IPS DF 4.7 (cell line): ENCODE data around the gene TBCK.

Experiments
- DNase-seq: peaks from one replicate; pipeline ENCODE4 v3.0.0-alpha.2; 2013; ENCODE audit warnings: low spot score; ENCODE audit errors: extremely low read depth

The TBCK gene

DNA sequence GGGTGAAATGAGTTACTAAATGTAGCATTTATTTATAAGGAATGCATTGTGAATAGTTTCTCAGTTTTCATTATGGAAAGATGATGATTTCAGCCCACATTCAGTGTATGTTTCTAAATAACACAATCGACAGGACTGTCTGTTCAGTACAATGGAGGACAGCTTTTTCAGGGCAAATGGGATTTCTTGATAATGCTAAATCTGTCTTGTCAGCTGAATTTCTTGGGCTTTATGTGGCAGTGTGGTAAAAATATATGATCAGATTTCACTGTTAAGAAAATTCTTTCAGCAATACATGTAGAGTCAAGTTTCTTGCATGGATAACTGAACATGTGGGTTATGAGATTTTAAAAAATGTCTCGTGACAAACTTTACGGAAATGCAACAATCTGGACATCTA lies 269.9 kb downstream of the TBCK start:
- no peak for DNase-seq

DNA sequence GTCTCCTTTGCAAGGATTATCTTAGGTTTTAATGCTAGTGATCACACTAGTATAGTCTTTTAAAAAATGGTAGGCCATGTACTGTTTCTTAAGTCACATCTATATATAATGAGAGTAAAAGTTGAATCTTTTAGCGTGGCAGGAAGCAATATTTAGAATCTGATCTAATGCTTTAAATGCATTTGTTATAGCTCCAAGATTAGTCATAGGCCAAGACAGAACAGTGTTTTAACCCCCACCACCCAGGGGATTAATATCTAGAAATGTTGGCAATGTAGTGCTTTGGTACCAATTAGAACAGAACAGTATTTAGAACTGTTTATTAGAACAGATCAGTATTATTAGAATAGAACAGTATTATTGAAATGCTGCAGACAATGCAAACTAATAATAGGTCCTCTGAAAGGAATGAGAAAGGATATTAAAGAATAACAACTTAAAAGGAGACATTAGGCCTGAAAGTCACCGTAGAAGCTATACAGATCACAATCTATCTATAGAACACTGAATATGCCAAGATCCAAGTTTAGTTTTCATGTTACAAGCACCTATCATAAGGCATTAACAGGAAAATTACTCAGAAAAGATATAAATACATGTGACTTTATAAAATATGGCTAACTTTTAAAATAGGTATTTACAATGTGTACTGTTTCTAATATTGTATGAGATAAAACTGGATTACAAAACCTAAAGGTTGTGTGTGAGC lies 274.6 kb downstream of the TBCK start:
- DNase-seq: no peak

DNA sequence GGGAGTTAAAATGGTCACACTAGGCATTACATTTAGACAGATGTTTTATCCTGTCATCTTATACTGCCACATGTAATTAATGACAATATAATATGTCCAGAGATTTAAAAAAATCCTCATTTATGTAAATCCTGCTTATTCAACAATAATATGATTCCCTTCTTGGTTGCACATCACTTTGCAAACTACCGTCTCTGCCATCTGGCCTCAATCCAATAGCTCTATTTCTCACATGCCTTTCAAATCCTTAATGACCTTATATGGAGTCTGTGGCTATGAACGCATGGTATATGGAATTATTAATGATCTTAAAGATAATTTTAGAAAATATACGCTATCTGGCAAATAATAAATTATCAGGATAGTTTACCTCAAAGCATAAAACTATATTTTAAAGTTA lies 276.2 kb downstream of the TBCK start:
- no peak for DNase-seq

DNA sequence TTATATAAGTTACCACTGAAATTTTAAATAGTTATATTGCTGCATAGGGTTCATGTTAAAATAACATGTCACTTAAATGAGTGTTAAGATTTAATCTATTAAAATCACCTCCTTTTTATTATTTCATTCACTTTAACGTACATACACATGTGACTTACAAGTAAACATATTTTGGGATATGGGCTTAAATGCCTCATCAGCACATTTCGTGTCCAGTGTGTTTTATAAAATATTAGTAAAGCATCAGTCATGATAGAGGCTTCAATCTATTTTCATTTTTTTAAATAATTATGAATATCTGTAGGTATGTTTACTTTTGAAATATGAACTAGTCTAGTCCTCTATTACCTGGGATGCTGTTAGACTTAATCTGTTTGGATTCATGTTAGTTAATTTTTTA lies 277.1 kb downstream of the TBCK start:
- no peak for DNase-seq

DNA sequence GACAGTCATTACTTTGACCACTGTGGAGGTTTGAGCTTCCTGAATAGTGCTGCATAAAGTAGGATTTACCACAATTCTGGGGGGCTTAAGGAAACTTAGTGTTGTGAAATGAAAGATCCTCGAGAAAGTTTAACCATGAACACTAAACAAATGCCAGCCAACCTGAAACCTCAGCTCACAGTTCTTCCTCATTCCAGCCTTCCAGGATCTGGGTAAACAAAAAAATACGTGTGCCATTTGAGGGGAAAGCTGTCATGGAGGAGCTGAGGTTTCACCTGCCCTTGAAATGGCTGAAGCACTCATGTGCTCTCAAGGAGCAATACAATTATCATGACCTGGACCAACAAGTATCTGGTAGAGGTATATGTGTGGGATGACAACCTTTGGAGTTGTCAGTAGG lies 278.0 kb downstream of the TBCK start:
- DNase-seq: no peak

DNA sequence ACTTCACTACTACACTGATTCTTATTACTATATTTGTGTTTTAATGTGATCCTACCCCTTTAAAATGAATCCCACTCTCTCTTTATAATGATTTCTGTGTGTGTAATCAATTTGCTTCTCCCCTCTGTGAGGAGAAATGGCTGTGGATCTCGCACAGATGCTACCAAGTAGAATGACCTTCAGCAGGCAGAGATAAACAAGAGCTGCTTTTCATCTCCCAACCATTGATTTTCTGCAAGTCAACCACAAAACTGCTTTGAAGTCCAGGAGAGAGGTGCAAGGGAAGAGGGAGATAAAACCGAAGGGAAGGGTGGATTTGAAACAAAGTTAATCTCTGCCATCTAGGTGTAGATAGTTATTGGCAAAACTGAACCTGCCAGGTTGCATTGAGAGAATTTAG lies 279.2 kb downstream of the TBCK start:
- no peak for DNase-seq

DNA sequence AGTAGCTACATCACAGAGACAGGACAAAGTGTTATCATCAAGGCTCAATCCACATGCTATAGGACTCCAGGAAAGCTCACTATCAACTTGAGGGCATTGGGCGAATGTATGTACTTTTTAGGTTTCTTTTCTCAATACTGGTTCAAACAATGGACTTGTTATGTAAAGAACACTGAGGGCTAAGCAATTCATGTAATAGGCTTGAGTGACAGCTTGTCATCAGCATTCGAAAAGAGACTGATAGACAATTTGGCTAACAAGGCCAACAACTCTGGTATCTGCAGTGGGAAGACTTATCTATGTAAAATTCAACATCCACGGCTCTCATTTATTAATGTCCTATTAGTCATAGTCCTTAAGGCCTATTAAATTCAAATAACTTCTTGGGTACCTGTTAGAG lies 279.7 kb downstream of the TBCK start:
- DNase-seq: no peak

DNA sequence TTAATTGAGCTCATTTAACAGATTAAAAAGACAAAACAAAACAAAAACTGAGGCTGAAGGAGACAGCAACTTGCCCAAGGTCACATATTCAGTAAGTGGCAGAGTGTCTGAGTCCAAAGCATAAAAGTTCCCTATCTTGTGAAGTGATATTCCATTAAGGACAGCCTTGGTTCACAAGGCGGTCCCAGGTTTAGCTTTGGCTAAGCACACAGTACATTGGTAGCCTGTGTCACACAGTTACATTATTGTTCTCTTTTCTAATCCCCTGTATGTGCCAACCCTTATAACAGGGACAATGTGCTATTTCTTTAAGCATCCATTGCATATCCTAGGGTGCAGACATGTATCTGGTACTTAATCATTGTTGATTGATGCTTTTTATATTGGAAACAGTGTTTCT lies 280.8 kb downstream of the TBCK start:
- no peak for DNase-seq

DNA sequence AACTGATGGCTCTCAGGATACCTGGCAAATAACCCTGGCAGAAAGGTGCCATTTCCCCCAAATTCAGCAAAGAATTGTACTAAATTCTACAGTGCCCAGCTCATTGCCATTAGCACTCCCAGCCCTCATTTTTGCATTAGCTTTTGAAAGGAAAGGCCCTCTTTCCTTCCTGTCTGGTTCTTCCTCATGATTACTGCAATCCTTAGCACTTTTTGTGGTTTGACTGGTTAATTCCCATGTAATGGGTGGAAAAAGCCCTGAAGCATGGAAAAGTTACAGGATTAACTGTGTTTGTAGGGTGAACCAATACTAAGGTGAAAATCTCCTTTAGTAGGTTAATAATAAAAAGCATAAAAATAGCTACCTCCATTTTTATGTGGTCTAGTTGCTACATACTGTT lies 281.3 kb downstream of the TBCK start:
- no peak for DNase-seq

DNA sequence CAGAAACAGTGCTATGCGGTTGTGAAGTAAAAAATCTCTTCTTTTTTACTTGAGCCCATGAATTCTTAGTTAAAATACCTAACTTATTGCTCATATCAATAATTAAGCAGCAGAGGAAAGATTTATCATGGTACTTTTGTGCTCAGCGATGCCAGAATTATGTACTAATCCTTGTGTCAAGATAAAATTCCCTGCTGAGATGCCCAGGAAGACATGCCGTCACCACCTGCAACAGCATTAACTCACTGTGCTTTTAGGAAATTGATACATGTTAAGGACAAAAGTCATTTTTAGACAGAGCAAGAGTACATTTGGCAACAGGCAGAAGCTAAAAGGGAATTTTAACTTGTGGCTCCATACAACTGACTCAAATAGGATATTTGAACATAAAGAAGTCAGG lies 281.8 kb downstream of the TBCK start:
- DNase-seq: no peak

DNA sequence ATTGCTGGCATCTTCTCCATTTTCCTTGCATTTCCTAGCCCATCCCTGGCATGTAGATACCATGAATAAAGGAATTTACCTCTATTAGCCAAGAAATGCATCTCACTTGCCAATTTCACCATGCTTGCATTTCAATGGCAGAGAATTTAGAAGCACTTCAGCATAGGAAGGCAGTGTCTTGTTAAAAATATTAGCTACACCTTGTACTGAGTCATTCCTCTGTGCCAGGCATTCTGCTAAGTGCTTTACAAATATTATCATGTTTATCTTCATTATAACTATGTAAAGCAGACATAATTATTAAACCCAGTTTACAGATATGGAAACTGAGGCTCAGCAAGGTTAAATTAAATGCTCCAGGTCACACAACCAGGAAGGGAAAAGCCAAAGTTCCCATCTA lies 282.5 kb downstream of the TBCK start:
- DNase-seq: no peak

DNA sequence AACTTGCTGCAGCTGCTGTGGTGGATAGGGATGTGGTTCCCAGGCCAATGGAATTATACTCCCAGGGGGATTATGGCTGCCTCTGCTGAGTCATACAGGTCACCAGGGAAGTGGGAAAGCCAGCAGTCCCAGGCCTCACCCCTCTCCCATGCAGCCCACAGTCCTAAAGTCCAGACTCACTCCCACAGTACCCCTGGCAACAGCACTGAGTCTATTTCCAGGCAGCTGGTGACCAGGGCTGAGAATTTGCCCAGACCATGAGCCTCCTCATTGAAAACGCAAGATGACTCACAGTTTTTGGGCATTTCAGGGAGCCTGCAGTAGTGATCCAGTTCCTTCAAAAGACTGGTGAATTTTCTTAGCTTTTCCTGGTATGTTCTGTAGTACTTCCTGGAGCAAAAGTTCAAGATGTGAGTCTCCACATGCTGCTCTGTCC lies 283.1 kb downstream of the TBCK start:
- no peak for DNase-seq

DNA sequence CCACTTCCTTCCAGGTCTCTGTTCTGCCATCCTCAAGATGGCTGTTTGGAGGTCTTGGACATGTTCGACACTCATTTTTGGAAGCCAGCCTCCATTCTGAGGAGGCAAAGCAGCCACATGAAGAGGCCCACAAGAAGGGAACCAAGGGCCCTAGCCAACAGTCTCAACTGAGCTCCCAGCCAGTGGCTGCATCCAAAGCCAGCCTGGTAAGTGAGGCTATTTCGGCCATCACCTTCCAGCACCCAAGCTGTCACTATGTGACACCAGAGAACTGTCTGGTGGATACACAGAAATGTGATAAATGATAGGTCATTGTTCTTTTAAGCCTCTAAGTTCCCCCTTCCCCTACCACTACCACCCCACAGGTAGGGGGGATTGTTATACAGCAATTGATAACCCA lies 293.6 kb downstream of the TBCK start:
- DNase-seq: no peak

DNA sequence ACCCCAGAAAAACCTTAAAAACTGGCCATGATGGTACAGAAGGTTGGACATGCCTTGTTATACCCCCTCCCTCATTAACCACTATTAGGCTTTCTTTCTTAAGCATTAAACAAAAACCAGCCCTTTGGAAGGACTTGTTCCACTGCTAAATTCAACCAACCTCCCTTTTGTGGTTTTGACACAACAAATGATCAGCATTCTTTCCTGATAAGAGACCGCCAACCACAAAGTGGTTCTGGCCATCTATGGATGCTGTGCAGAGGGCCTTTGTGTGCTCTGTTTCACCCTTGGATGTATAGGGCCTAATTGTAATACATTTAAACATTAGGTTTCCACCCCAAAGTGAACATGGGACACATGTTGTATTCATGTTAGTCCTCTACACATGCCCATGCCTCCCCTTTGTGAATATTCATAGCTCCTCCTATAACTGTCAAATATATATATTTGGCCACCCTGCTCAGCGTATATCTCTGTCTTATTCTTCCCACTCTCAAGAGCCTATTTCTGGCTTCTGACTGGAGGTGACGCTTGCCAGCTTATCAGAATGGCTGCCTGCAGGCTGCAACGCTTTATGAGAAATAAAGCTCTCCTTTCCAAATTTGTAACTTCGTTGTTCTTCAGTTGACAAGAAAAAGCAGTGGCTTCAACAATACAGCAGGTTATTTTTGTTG lies 294.1 kb downstream of the TBCK start:
- DNase-seq: no peak

DNA sequence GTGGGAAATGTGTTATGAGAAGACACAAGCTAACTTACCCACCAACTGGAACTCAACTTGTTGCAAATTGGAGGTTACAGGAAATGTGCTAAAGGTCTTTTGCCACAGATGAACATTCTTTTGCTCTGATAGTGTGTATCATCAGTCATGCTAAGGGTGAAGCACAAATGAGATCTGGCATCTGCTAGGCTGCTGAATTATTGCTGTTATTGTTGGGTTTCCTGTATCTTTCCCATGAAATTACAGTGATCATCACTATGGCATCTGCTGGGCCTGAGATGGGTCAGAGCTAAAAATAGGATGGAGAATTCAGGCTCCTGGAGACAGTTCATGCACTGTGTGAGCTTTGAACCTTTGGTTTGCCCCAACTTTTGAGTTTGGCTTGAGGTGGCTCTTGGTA lies 296.2 kb downstream of the TBCK start:
- no peak for DNase-seq

DNA sequence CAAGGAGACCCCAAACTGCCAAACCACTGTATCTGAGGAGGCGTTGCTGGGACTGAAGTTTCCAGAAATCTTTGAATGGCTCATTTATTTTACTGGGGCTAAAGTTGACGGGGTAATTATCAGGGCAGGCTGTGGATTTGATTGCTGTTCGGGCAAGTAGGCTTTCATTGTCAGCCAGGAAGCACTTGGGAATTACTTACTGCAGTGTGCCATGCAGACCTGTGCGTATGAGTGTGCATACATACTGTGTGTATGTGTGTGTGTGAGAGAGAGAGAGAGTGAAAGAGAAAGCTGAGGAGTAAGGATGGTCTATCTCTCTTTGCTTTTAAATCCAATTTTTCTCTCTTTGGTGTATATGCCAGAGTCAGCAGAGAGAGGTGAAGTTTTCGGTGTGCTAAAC lies 298.0 kb downstream of the TBCK start:
- DNase-seq: no peak

DNA sequence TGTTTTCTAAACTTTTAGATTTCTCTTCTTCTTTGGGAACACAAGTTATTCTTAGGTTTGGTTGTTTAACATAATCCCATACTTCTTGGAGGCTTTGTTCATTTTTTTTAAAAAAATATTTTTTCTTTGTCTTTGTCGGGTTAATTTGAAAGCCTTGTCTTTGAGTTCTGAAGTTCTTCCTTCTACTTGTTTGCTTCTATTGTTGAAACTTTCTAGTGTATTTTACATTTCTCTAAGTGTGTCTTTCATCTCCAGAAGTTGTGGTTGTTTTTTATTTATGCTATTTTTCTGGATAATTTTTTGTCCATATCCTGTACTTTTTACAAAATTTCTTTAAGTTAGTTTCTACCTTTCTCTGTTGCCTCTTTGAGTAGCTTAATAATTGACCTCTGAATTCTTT lies 304.6 kb downstream of the TBCK start:
- DNase-seq: no peak

DNA sequence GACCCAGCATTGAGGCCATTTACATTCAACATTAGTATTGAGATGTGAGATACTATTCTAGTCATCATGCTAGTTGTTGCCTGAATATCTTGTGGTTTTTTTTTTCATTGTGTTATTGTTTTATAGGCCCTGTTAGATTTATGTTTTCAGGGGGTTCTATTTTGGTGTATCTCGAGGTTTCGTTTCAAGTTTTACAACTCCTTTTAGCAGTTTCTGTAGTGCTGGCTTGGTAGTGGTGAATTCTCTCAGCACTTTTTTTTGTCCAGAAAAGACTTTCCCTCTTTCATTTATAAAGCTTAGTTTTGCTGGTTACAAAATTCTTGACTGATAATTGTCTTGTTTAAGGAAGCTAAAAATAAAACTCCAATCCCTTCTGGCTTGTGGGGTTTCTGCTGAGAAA lies 305.2 kb downstream of the TBCK start:
- no peak for DNase-seq

DNA sequence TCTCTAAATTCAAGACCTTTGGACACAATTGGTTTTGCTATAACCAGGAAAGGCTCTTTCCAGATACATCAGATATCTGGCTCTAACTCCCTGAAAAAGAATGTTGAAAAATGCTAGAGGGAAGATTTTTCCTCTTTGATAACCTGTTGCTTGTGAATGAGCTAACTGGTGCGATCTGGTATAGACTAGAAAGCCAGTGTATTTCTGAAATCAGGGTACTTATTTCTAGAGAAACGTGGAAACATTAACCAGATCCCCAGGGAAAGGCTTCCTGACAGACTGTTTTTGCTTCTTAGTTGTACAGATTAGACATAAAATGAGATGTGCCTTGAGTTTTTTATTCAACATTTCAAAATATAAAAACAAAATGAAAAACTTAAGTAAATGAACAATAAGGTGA lies 313.0 kb downstream of the TBCK start:
- no peak for DNase-seq

DNA sequence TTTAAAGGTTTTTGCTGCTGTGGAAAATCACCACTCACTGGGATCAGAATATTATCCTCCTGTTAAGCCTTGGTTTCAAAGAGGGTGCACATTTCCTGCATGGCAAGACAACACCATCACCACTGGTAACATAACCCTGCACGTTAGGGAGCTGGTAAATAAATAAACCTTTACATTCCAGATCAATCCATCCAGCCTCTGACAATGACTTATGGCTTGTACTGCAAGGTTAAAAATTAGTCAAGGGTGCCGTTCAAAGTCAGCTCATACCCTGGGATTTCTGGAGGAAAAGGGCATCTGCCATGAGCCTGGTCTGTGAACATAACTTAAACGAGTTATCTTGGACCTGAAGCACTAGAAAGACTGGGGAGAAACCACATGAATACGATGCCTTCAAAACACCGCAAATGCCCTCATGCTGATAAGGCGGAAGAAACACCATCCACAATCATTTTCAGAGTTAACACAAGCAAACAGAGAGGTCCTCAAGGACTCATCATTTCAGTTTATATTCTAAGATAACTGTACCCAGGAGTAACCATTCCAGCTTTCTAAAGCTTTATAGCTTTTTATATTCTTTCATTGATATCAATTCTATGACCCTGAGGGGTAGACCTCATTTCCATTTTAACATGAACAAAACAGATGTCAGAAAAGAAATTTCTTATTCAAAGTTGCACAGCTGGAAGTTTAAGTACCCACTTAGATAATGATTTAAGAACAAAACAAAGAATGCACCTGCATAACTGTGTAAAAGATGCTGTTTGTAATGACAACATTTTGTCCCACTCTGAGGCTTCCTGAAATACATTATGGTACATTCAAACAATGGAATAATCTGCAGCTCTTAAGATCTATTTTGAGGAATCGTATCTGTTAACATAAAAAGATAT lies 317.6 kb downstream of the TBCK start:
- DNase-seq: no peak

DNA sequence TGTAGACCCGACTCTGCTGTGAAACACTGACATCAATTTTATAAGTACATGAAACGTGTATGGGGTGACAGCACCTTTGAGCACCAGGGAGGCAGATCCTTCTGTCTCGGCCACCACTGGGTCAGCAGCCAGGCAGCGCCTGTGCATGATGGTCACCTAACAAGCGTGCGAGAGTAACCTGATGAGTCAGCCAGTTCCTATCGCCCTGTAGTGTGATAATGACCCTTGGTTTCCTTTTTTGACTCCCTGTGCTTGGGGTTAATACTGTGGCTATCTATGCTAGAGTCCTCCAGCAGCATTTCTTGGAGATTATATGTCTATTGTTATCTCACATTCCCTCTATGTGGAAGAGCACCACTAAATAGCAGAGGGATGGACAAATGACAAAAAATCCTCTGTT lies 319.2 kb downstream of the TBCK start:
- no peak for DNase-seq

DNA sequence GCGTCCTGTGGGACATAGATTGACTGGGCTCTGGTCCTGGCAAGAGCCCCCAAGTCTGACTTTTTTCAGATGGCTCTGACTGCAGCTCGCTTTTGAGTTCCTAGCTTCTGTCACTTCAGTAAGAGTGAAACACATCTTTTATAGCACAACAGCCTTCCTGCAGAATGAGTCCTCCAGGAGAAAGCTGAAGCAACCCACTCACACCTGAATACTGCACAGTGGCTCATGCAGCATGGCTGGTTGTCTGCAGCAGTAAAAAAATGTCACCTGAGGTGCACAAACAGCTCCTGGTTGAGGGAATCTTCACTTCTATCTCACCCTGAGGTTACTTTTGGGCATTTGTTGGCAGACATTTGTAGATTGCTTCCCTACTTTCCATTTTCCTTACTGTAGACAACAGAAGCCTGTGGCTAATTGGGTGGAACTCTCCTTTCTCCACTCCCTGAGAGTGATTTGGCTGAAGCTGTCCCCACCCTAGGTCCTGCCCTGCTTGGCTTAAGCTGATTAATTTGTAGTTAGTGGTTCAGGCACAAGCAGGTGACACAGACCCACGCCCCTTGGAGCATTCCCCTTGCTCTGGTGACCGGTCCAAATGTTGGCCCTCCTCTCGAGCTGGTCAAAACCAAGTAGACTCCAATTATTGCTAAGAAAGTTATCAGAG lies 321.0 kb downstream of the TBCK start:
- no peak for DNase-seq
